Neural progenitor cell (in vitro differentiated cells): ENCODE measurements around the gene UNC13C. TPM values are rescaled to one million over a fixed set of nuclear protein-coding genes. Genes with fewer than 3 reads are reported as not detected.

Experiments
- DNase-seq: peaks from one replicate; pipeline ENCODE4 v3.0.0-alpha.2; 2016; ENCODE audit warnings: low spot score
- H2AFZ ChIP-seq: fragments of 200-600 bp; sonication (generic); replicated peaks from 2 replicates; pipeline ENCODE4 v1.6.1; 2016; ENCODE audit warnings: antibody characterized with exemption
- H3F3A ChIP-seq: fragments of 200-600 bp; sonication (generic); 2 replicates; pipeline ENCODE4 v1.6.1; 2016; ENCODE audit warnings: antibody characterized with exemption, low read depth
- H3K27ac ChIP-seq: fragments of 200-600 bp; sonication (generic); 2 replicates; pipeline ENCODE4 v1.5.1; 2016; ENCODE audit warnings: mild to moderate bottlenecking
- H3K27me3 ChIP-seq: fragments of 200-600 bp; sonication (generic); 2 replicates; pipeline ENCODE4 v1.6.1; 2016; ENCODE audit warnings: mild to moderate bottlenecking, moderate library complexity
- H3K36me3 ChIP-seq: fragments of 200-600 bp; sonication (generic); 2 replicates; pipeline ENCODE4 v1.5.1; 2016
- H3K4me1 ChIP-seq: fragments of 200-600 bp; sonication (generic); 2 replicates; pipeline ENCODE4 v1.6.1; 2016; ENCODE audit warnings: mixed run types
- H3K4me2 ChIP-seq: fragments of 200-600 bp; sonication (generic); 2 replicates; pipeline ENCODE4 v1.6.1; 2016
- H3K4me3 ChIP-seq: fragments of 200-600 bp; sonication (generic); 2 replicates; pipeline ENCODE4 v1.5.1; 2016
- H3K79me2 ChIP-seq: fragments of 200-600 bp; sonication (generic); 2 replicates; pipeline ENCODE4 v1.6.1; 2016; ENCODE audit warnings: low read depth
- H3K9ac ChIP-seq: fragments of 200-600 bp; sonication (generic); 2 replicates; pipeline ENCODE4 v1.6.1; 2016
- H3K9me3 ChIP-seq: fragments of 200-600 bp; sonication (generic); 2 replicates; pipeline ENCODE4 v1.5.1; 2016; ENCODE audit warnings: low read depth
- H4K20me1 ChIP-seq: fragments of 200-600 bp; sonication (generic); 2 replicates; pipeline ENCODE4 v1.6.1; 2016; ENCODE audit warnings: low read depth
- H3K27ac Mint-ChIP-seq: 3 replicates; pipeline ENCODE4 v1.8.0; 2021; ENCODE audit warnings: mixed read lengths
- H3K27me3 Mint-ChIP-seq: 2 replicates; pipeline ENCODE4 v1.8.0; 2022; ENCODE audit warnings: low read depth, mild to moderate bottlenecking, inconsistent platforms, moderate library complexity, mixed read lengths; ENCODE audit not compliant: insufficient read depth
- H3K36me3 Mint-ChIP-seq: 3 replicates; pipeline ENCODE4 v1.8.0; 2021; ENCODE audit warnings: mixed read lengths
- H3K4me1 Mint-ChIP-seq: 3 replicates; pipeline ENCODE4 v1.8.0; 2021; ENCODE audit warnings: mixed read lengths
- H3K4me3 Mint-ChIP-seq: 3 replicates; pipeline ENCODE4 v1.8.0; 2021; ENCODE audit warnings: mild to moderate bottlenecking, moderate library complexity, mixed read lengths
- H3K9me3 Mint-ChIP-seq: 3 replicates; pipeline ENCODE4 v1.8.0; 2020; ENCODE audit warnings: mixed read lengths
- CTCF ChIP-seq: fragments of 200-600 bp; sonication (generic); IDR thresholded peaks from 2 replicates; pipeline ENCODE4 v1.5.1; 2017; ENCODE audit warnings: antibody characterized with exemption, mild to moderate bottlenecking
- EZH2 ChIP-seq: fragments of 200-600 bp; sonication (generic); IDR thresholded peaks from 2 replicates; pipeline ENCODE4 v1.6.1; 2017; ENCODE audit warnings: antibody characterized with exemption, mild to moderate bottlenecking, moderate library complexity
- EZH2phosphoT487 ChIP-seq: fragments of 200-600 bp; sonication (generic); IDR thresholded peaks from 2 replicates; pipeline ENCODE4 v1.6.1; 2017; ENCODE audit warnings: antibody characterized with exemption
- total RNA-seq: library from RNA; depleted of rRNA; stranded (reverse); fragments of >200 nt; gene quantifications from 2 replicates; pipeline ENCODE4 v1.2.3, GENCODE V29; 2015; ENCODE audit warnings: low replicate concordance

The UNC13C gene
- total RNA-seq, 1 donor from 2014 or later: not detected

DNA sequence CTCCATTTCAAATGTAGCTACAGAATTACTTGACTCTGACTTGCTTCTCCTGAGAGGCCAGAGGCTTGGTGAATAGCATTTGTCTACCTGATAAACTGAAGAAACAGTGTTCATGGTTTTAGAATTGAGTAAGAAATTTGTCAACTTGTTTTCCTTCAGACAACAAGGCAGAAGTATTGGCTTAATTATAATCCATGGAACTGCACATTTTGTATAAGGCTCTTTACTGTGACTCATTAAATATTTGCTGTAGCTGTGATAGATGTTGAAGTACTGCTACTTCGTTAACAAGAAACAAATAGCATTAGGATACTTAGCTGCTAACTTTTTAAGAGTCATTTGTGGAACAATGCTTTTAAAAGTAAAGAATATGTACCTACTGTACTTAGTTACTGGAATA is 4.6 kb downstream of the UNC13C start:
- no peaks in the 10 kb centered on the region for H3K4me1 ChIP-seq
- DNase-seq: no peak
- no peak overlapping the region for H3K4me2 ChIP-seq
- Mint-ChIP-seq H3K9me3 (no peaks in the 10 kb centered on the region), H3K4me3 (no peak overlapping the region), H3K27ac (no peak overlapping the region), H3K36me3 (no peaks in the 10 kb centered on the region), H3K27me3 (peaks cover 10% of the 10 kb centered on the region), H3K4me1 (peaks cover 8% of the 10 kb centered on the region)
- H3K79me2 ChIP-seq: no peaks in the 10 kb centered on the region
- H3K9me3 ChIP-seq: peaks cover 19% of the 10 kb centered on the region
- no peak overlapping the region for H3K9ac ChIP-seq
- H3K27ac ChIP-seq: no peak overlapping the region
- no peaks in the 10 kb centered on the region for H3K36me3 ChIP-seq
- no peaks in the 10 kb centered on the region for H4K20me1 ChIP-seq
- no peaks in the 10 kb centered on the region for H3F3A ChIP-seq
- no peak for TF ChIP-seq EZH2phosphoT487
- no peak for TF ChIP-seq EZH2
- TF ChIP-seq CTCF: no peak
- H3K4me3 ChIP-seq: no peak overlapping the region
- H2AFZ ChIP-seq: no peak overlapping the region
- H3K27me3 ChIP-seq: peaks cover 17% of the 10 kb centered on the region

GRCh38 chr15:53984221-53984620 is 6.0 kb downstream of the UNC13C start:
- H3K9me3 Mint-ChIP-seq: no peaks in the 10 kb centered on the region
- Histone ChIP-seq H3K27me3 (peaks cover 5% of the 10 kb centered on the region), H3K9me3 (peaks cover 18% of the 10 kb centered on the region), H3K79me2 (no peaks in the 10 kb centered on the region), H3K36me3 (no peaks in the 10 kb centered on the region), H3F3A (no peaks in the 10 kb centered on the region), H3K9ac (no peak overlapping the region), H3K4me1 (no peaks in the 10 kb centered on the region), H3K4me2 (no peak overlapping the region), H4K20me1 (no peaks in the 10 kb centered on the region), H3K4me3 (no peak overlapping the region), H3K27ac (no peak overlapping the region), H2AFZ (no peak overlapping the region)
- no peaks in the 10 kb centered on the region for H3K36me3 Mint-ChIP-seq
- no peak for DNase-seq
- TF ChIP-seq EZH2: no peak
- no peak for TF ChIP-seq CTCF
- no peak for TF ChIP-seq EZH2phosphoT487
- no peak overlapping the region for H3K4me3 Mint-ChIP-seq
- H3K4me1 Mint-ChIP-seq: no peaks in the 10 kb centered on the region
- H3K27ac Mint-ChIP-seq: no peak overlapping the region
- H3K27me3 Mint-ChIP-seq: peaks cover 3% of the 10 kb centered on the region

- no peak overlapping the region for H2AFZ ChIP-seq
- no peak overlapping the region for H3K4me2 ChIP-seq
- H3K4me1 ChIP-seq: no peaks in the 10 kb centered on the region
- H3K27ac ChIP-seq: no peak overlapping the region
- Mint-ChIP-seq H3K36me3 (no peaks in the 10 kb centered on the region), H3K27me3 (peaks cover 3% of the 10 kb centered on the region), H3K27ac (no peak overlapping the region), H3K9me3 (no peaks in the 10 kb centered on the region), H3K4me1 (no peaks in the 10 kb centered on the region), H3K4me3 (no peak overlapping the region)
- TF ChIP-seq EZH2phosphoT487 (no peak), EZH2 (no peak), CTCF (no peak)
- H3K4me3 ChIP-seq: no peak overlapping the region
- H3K9me3 ChIP-seq: peaks cover 18% of the 10 kb centered on the region
- no peak overlapping the region for H3K9ac ChIP-seq
- H3F3A ChIP-seq: no peaks in the 10 kb centered on the region
- H3K27me3 ChIP-seq: no peaks in the 10 kb centered on the region
- no peaks in the 10 kb centered on the region for H3K36me3 ChIP-seq
- no peak for DNase-seq
- H3K79me2 ChIP-seq: no peaks in the 10 kb centered on the region
- H4K20me1 ChIP-seq: no peaks in the 10 kb centered on the region
Measured at GRCh38 chr15:53985562-53985961, 7.3 kb downstream of the UNC13C start.

DNA sequence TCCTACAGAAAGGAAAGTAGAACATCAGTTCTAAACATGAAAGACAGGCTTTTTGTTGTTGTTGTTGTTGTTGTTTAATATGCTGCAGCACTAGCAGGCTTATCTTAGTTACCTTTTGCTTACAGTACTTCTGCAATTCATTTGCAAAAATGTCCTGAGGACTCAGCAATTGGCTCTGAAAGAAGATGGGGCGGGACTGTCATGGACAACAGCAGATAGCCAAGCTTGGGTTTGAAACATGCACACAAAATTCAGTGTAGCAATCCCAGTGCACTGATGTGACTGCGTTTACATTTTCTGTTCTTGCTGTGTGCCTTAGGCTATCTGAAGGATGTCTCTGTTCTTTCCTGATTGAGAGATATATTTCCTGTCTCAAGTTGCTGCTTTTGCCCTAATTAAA is 9.2 kb downstream of the UNC13C start:
- no peak for DNase-seq
- Mint-ChIP-seq H3K27me3 (peaks cover 3% of the 10 kb centered on the region), H3K4me3 (no peak overlapping the region), H3K4me1 (no peaks in the 10 kb centered on the region), H3K36me3 (no peaks in the 10 kb centered on the region), H3K9me3 (no peaks in the 10 kb centered on the region), H3K27ac (no peak overlapping the region)
- no peak overlapping the region for H3K27ac ChIP-seq
- H3K79me2 ChIP-seq: no peaks in the 10 kb centered on the region
- H3K27me3 ChIP-seq: no peaks in the 10 kb centered on the region
- TF ChIP-seq CTCF (no peak), EZH2phosphoT487 (no peak), EZH2 (no peak)
- no peaks in the 10 kb centered on the region for H3F3A ChIP-seq
- no peak overlapping the region for H3K4me2 ChIP-seq
- H3K36me3 ChIP-seq: no peaks in the 10 kb centered on the region
- H3K9me3 ChIP-seq: peaks cover 24% of the 10 kb centered on the region
- H2AFZ ChIP-seq: no peak overlapping the region
- no peak overlapping the region for H3K9ac ChIP-seq
- no peaks in the 10 kb centered on the region for H4K20me1 ChIP-seq
- no peak overlapping the region for H3K4me3 ChIP-seq
- H3K4me1 ChIP-seq: no peaks in the 10 kb centered on the region
